Parathyroid adenoma (tissue), 2 donors: ENCODE results near the gene CDON.

Experiments used
- H2AFZ ChIP-seq: fragments of 300-600 bp; sonication (generic); one replicate; pipeline ENCODE4 v1.7.0; 2017; ENCODE audit warnings: antibody characterized with exemption, mild to moderate bottlenecking
- H3K27ac ChIP-seq: fragments of 300-600 bp; sonication (generic); one replicate; pipeline ENCODE4 v1.7.0; 2017
- H3K27me3 ChIP-seq: fragments of 300-600 bp; sonication (generic); one replicate; pipeline ENCODE4 v1.7.0; 2017; ENCODE audit warnings: low read length; ENCODE audit not compliant: control insufficient read depth, insufficient read depth
- H3K36me3 ChIP-seq: fragments of 300-600 bp; sonication (generic); one replicate; pipeline ENCODE4 v1.7.0; 2017; ENCODE audit warnings: low read length; ENCODE audit not compliant: control insufficient read depth, insufficient read depth
- H3K4me1 ChIP-seq: fragments of 300-600 bp; sonication (generic); one replicate; pipeline ENCODE4 v1.7.0; 2017; ENCODE audit warnings: control low read depth
- H3K4me2 ChIP-seq: fragments of 300-600 bp; sonication (generic); one replicate; pipeline ENCODE4 v1.7.0; 2017; ENCODE audit warnings: low read length
- H3K4me3 ChIP-seq: fragments of 300-600 bp; sonication (generic); one replicate; pipeline ENCODE4 v1.7.0; 2017; ENCODE audit warnings: low read depth, low read length
- H3K79me2 ChIP-seq: fragments of 300-600 bp; sonication (generic); one replicate; pipeline ENCODE4 v1.7.0; 2017; ENCODE audit warnings: control low read depth
- H3K9ac ChIP-seq: fragments of 300-600 bp; sonication (generic); one replicate; pipeline ENCODE4 v1.7.0; 2017; ENCODE audit warnings: mild to moderate bottlenecking
- H3K9me3 ChIP-seq: fragments of 300-600 bp; sonication (generic); one replicate; pipeline ENCODE4 v1.7.0; 2017; ENCODE audit warnings: low read length; ENCODE audit not compliant: control insufficient read depth
- TF ChIP-seq, protein P1 (sequence below): fragments of 300-600 bp; sonication (generic); IDR thresholded peaks from one replicate; pipeline ENCODE4 v1.7.0; 2017; ENCODE audit warnings: antibody characterized with exemption, mild to moderate bottlenecking
- donor health status: primary hyperparathyroidism.

The CDON gene

DNA sequence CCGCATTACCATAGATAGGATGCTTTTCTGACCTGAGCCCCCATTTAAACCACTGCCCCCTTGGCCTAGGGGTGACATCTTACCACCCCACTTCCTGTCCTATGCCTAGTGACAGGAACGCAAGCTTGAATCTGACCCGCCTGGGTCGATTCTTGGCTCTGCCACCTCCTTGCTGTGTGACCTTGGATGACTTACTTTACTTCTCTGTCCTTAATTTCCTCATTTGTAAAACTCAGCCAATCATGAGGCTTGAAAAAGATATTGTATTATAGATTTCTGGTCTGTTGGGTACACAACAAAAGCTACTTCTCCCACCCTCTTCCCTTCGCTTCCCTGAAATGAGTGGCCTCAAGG is 39.2 kb upstream of the CDON start:
- peak overlapping the region; percentile 79 for H2AFZ ChIP-seq
- H3K9me3 ChIP-seq, result no peaks in the 10 kb centered on the region
- no peak overlapping the region for H3K4me3 ChIP-seq
- H3K27ac ChIP-seq, result no peak overlapping the region
- no peaks in the 10 kb centered on the region for H3K79me2 ChIP-seq
- no peaks in the 10 kb centered on the region for H3K36me3 ChIP-seq
- TF ChIP-seq, protein P1, sequence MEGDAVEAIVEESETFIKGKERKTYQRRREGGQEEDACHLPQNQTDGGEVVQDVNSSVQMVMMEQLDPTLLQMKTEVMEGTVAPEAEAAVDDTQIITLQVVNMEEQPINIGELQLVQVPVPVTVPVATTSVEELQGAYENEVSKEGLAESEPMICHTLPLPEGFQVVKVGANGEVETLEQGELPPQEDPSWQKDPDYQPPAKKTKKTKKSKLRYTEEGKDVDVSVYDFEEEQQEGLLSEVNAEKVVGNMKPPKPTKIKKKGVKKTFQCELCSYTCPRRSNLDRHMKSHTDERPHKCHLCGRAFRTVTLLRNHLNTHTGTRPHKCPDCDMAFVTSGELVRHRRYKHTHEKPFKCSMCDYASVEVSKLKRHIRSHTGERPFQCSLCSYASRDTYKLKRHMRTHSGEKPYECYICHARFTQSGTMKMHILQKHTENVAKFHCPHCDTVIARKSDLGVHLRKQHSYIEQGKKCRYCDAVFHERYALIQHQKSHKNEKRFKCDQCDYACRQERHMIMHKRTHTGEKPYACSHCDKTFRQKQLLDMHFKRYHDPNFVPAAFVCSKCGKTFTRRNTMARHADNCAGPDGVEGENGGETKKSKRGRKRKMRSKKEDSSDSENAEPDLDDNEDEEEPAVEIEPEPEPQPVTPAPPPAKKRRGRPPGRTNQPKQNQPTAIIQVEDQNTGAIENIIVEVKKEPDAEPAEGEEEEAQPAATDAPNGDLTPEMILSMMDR, result no peak
- no peak overlapping the region for H3K4me2 ChIP-seq
- H3K9ac ChIP-seq, result no peak overlapping the region
- peaks cover 6% of the 10 kb centered on the region for H3K4me1 ChIP-seq
- H3K27me3 ChIP-seq, result no peaks in the 10 kb centered on the region

GRCh38 chr11:126101251-126101929 is 38.7 kb upstream of the CDON start:
- Histone ChIP-seq H3K79me2 (no peaks in the 10 kb centered on the region), H3K9ac (no peak overlapping the region), H3K36me3 (no peaks in the 10 kb centered on the region), H2AFZ (no peak overlapping the region), H3K4me1 (peaks cover 6% of the 10 kb centered on the region), H3K4me2 (no peak overlapping the region), H3K9me3 (no peaks in the 10 kb centered on the region), H3K27ac (no peak overlapping the region), H3K4me3 (no peak overlapping the region), H3K27me3 (no peaks in the 10 kb centered on the region)
- TF ChIP-seq, protein P1, result no peak

DNA sequence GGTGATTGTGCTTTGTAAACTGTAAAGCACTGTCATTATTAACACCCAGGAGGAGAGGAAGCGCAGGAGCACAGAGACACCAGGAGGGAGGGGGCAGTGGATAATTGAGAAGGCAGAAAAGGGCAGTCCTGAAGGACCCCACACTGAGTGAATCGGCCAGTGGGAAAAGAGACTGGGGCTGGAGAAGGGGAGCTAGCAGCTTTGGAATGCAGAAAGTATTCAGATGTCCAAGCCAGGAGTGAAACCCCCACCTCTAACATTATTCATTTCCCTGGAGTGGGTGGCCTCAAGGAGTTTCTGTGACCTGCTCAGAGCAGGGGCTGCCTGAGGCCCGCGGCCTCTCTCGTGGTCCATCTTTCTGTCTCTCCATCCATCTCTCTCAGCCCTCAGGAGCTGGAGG is 38.0 kb upstream of the CDON start:
- H3K9me3 ChIP-seq, result no peaks in the 10 kb centered on the region
- TF ChIP-seq, protein P1, result no peak

DNA sequence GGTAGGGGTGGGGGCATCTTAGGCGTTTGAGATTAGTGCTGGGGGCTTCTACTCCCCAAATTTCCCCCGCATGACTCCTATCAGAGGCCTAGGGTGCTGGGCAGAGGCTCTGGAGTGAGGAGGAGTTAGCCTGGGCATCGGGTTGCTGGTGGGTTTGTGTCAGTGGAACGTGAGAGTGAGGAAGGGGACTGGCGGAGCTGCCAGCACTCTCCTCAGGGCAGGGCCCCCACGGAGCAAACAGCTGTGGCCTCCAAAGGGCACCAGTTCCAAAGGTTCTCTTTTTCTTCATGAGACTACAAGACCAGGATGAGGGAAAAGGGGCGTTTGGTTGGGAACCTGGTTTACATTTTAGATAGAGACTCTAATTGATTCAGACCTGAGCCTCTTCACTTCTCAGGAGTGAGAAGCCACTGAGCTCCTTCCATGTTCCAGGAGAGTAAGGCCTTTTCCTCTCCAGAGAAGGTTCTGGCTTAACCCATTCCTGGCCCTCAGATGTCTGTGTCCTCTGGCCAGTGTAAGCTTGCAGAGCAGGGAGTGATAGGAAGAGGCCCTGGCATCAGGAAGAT is 35.6 kb upstream of the CDON start:
- H3K4me3 ChIP-seq, result no peak overlapping the region
- H3K79me2 ChIP-seq, result no peaks in the 10 kb centered on the region
- H3K4me2 ChIP-seq, result no peak overlapping the region
- H3K9ac ChIP-seq, result no peak overlapping the region
- TF ChIP-seq, protein P1, result no peak
- no peak overlapping the region for H2AFZ ChIP-seq
- no peak overlapping the region for H3K27ac ChIP-seq
- H3K4me1 ChIP-seq, result peaks cover 6% of the 10 kb centered on the region
- no peaks in the 10 kb centered on the region for H3K27me3 ChIP-seq
- no peaks in the 10 kb centered on the region for H3K9me3 ChIP-seq
- H3K36me3 ChIP-seq, result no peaks in the 10 kb centered on the region

More for the DNA sequence above, 38.0 kb upstream of the CDON start:
- Histone ChIP-seq H2AFZ (no peak overlapping the region), H3K27ac (no peak overlapping the region), H3K27me3 (no peaks in the 10 kb centered on the region), H3K9ac (no peak overlapping the region), H3K79me2 (no peaks in the 10 kb centered on the region), H3K4me1 (peaks cover 6% of the 10 kb centered on the region), H3K4me3 (no peak overlapping the region), H3K4me2 (no peak overlapping the region), H3K36me3 (no peaks in the 10 kb centered on the region)

DNA sequence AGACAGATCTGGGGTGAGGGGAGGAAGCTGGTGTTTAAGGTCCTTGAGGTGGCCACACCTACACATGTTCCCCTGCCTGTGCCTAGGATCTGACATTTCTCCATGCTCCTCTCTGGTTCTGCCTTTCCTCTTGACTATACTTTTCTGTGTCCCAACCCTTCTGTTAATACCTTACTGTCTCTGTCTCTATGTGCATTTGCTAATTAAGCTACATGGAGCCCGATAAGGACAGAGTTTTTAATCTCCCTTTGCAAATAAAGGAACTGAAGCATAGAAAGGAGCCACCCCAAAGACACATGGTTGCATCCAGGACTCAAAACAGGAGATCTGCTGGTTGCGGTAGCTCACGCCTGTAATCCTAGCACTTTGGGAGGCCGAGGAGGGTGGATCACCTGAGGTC is 33.1 kb upstream of the CDON start:
- Histone ChIP-seq H3K9ac (no peak overlapping the region), H3K79me2 (no peaks in the 10 kb centered on the region), H3K27ac (no peak overlapping the region), H3K4me3 (no peak overlapping the region), H2AFZ (no peak overlapping the region), H3K27me3 (no peaks in the 10 kb centered on the region), H3K4me1 (no peaks in the 10 kb centered on the region), H3K36me3 (no peaks in the 10 kb centered on the region), H3K9me3 (no peaks in the 10 kb centered on the region), H3K4me2 (no peak overlapping the region)
- TF ChIP-seq, protein P1, result no peak
